RPMI7951 (cell line): ENCODE measurements around the gene HIPK1. TPM values are rescaled to one million over a fixed set of nuclear protein-coding genes. Genes with fewer than 3 reads are reported as not detected.
"Not testable (repeated sequence)": the region's sequence is repeated elsewhere in the genome, so short reads cannot be mapped to it uniquely, and the experiment has no call there.

Source experiments
- DNase-seq: peaks from one replicate; pipeline ENCODE4 v3.0.0-alpha.2; 2012; ENCODE audit warnings: low read depth
- total RNA-seq: library from RNA; depleted of rRNA; stranded (reverse); fragments of >200 nt; shearing (Covaris generic); gene quantifications from 2 replicates; pipeline ENCODE4 v1.2.3, GENCODE V29; 2014

HIPK1 gene
- total RNA-seq, 1 experiment from 2014 or later = 23.6 TPM

DNA sequence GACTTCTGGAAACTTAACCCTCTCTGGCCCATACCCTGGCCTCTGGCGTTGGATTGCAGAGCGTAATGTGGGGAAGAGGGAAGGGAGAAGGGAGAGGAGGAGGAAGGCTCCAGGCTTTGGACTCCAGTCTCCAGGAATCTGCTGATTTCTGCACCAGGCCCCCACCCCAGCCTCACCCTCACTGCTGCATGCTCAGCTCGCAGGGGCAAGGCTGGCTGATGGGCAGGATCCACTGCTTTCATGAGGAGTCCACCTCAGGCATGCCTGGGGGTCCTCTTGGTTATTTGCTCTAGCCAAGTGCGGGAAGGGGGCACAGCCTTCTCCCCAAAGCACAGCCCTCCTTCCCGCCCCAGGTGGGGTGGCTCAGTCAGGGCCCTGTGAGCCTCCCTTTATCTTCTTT is 53.8 kb downstream of the HIPK1 start:
- no peak for DNase-seq

DNA sequence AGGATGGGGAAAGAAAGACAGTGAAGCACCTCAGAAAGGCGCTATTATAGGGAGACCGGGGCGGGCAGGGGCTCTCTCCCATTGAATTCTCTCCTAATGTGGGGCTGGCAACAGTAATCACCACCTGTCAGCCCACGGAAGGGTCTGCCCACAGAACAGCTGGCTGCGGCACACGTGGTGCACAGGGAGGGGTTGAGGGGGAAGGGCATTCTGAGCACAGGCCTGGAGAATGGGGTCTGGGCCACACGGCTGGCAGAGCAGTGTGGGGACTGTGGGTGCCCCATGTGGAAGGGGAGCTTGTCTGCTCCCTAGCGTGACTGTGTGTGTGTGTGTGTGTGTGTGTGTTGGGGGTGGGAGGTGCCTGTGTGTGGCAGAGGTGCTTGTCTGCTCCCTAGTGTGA is 54.3 kb downstream of the HIPK1 start:
- no peak for DNase-seq

GRCh38 chr1:113983826-113984225 is 54.7 kb downstream of the HIPK1 start:
- no peak for DNase-seq

DNA sequence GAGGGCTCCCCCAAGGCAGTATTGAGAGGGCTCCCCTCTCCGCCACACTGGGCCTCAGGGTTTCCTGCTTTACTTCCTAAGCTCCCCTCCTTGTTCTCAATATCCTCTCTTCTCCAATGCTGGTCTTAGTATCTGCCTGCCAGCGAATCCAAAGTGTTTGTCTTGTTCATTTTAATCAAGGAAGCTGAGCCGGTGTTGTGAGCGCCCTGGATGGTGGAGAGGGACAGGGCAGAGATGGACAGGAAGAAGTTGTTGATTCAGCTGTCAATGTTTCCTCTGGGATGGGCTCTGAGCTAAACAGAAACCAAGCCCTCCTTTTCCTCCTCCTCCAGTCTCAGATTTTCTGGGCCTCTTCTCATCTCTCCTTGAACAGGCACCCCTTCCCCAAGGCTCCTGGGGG is 55.6 kb downstream of the HIPK1 start:
- DNase-seq = no peak

DNA sequence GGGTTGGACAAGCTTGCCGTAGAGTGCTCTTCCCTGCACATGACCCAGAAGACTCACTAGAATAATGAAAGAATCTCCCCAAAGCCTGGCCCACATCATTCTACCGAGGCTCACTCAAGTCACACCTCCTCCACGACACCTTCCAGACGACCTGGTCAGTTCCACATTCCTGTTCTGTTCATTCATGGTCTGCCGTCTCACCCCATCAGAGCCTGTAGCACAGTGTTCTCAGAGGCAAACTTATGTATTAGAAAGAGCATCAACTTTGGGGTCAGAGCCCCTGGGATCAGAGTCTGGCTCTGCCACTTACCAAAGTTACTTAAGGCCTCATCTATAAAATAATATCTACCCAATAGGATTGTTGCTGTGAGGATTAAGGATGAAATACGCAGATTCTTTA is 57.7 kb downstream of the HIPK1 start:
- DNase-seq = no peak

DNA sequence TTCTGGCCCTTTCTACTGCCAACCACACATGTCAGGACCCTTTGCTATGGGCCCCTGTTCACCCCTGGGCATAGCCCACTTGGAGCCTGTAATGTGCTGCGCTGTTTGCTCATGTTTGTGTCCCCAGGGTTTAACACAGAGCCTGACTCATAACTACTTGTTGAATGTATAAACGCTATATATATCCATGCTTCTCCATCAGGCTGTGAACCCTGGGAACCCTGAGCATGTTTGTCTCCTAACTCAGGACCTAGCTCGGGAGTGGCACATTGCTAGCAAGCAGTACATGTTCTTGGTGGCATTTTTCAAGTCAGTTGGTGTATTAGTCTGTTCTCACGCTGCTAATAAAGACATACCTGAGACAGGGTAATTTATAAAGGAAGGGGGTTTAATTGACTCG is 58.1 kb downstream of the HIPK1 start:
- no peak for DNase-seq

- DNase-seq = no peak
Measured at GRCh38 chr1:113990530-113990929, 61.4 kb downstream of the HIPK1 start.

DNA sequence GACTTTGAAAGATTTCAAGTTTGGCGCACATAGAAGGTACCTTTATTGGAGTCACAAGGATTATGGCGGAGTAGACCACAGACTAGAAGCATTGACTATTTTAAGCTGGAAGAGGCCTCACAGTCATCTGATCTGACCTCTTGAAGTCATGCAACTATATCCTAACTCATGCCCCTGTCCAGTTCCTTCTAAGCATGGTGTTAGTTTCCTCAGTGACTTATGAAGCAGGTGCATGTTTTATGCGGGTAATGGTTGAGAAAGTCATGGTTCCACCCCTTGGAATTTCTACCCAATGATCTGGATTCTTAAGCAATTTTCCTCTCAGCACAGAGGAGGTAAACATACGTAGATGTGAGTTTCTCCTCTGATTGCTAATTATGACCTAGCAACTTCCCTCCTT is 61.8 kb downstream of the HIPK1 start:
- DNase-seq = no peak

- no peak for DNase-seq
Measured at GRCh38 chr1:113991467-113991997, 62.4 kb downstream of the HIPK1 start.

GRCh38 chr1:113993072-113993471 is 63.9 kb downstream of the HIPK1 start:
- no peak for DNase-seq

- no peak for DNase-seq
Measured at GRCh38 chr1:113993766-113994165, 64.6 kb downstream of the HIPK1 start.

DNA sequence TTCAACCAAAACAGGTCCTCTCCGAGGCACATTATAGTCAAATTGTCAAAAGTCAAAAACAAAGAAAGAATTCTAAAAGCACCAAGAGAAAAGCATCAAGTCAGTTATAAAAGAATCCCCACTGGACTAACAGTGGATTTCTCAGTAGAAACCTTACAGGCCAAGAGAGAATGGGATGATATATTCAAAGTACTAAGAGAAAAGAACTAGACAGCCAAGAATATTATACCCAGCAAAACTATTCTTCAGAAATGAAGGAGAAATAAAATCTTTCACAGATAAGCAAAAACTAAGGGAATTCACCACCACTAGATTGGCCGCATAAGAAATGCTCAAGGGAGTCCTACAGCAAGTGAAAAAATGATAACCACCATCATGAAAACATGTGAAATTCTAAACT is 66.3 kb downstream of the HIPK1 start:
- no peak for DNase-seq

DNA sequence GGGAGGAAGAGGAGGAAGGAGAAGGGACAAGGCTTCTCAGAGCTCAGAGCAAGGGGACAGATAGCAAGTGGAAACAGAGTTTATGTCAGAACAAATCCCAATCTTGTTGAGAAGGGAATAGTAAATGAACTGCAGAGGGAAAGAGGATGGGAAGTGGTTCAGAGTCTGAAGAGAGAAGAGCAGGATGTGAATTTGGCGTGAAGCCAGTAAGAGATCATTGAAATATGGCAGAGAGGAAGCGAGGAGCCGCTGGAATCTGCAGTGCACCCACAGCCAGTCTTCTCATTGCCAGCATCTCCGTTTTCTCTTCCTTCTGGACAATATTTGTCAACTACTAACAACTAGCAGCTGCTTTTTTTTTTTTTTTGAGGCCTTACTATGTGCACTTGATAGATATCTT is 69.2 kb downstream of the HIPK1 start:
- DNase-seq = peak; percentile 42

- no peak for DNase-seq
Measured at GRCh38 chr1:113999233-113999632, 70.1 kb downstream of the HIPK1 start.

DNA sequence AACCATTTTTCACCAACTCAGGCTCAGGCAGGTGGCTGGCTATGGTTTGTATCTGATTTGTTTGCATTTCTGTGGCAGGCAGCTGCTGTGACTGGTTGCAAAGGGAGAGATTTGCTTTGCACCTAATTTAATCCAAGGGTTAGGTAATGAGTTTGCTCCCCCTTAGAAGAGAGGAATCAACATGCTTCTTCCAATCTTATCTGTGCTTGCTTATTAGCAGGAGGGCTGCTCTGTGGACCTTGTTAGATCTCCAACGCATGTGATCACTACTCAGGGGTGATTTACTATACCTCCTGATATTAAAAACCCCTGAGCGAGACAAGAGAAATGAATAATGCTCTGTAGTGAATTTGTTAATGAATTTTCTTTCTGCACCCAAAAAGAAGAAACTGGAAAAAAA is 70.7 kb downstream of the HIPK1 start:
- no peak for DNase-seq

DNA sequence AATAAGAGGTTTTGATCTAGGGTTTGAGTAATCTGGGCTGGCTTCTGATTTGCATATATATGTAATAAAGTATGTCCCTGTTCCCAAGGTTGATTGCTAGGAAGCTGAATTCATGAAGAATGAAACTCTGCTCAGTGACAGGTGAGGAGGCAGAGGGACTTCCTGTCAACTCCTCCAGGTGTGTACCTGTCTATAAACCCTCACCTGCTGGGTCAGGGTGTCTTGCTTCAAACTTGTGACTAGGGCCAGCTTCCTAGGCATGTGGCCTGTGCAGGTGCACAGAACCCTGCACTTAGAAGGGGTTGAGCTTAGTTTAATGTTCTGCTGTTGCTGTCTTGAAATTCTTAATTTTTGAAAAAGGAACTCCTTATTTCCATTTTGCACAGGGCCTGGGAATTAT is 71.3 kb downstream of the HIPK1 start:
- no peak for DNase-seq

DNA sequence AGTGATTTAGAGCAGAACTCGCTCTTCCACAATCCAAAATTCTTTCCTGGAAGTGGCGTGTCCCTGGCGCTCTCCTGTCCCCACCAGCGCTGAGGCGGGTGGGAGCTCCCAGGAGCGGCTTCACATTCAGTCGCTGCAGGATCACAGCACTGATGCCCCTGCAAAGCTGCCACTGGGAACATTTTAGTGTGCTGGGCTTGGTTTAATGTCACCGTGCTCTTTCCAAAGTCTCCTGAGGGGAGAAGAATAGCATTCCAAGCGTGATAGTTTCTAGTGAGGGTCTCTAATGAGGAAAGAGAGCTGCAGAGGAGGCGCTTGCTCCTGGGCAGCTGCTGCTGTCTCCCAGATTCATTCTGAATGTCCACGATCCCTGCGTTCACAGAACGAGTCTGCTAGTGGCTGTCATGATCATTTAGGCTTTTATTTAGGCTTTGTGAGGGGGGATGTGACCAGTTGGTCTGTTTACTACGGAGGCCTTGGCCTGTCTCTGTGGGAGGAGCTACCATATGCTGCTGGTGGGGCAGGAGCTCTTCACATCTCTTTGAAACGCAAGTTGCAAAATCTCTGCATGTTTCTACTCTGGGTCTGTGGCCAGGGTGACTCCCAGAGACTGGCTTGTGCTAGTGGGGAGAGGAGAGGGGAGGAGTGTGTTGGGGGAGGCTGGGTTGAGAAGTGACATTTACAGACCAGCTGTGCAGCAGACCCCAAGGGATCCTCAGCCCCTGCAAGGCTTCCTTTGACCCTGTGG is 73.5 kb downstream of the HIPK1 start:
- DNase-seq = no peak

- no peak for DNase-seq
Measured at GRCh38 chr1:114003431-114003830, 74.3 kb downstream of the HIPK1 start.

GRCh38 chr1:114006825-114007224 is 77.7 kb downstream of the HIPK1 start:
- not testable (repeated sequence) for DNase-seq

DNA sequence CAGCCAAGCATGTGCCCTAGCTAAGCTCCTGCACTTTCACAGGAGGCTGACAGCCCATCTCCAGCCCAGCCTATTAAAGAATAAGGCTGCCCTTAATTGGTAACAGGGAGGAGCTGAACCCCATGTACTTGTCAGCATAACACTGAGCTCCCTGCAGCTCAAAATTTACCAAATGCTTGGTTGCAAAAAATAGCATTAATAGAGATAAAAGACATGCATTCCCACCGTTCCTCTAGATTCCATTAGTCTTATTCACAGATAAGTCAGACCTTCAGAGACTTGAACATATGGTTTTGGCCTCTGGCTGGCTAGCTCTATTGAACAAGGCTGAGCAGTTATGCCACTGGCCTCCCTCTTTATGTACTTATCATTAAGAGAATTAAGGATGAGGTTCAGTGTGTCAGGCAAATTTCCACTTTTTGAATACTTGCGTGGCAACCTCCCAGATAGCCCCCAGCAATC is 79.4 kb downstream of the HIPK1 start:
- DNase-seq = peak; percentile 36

DNA sequence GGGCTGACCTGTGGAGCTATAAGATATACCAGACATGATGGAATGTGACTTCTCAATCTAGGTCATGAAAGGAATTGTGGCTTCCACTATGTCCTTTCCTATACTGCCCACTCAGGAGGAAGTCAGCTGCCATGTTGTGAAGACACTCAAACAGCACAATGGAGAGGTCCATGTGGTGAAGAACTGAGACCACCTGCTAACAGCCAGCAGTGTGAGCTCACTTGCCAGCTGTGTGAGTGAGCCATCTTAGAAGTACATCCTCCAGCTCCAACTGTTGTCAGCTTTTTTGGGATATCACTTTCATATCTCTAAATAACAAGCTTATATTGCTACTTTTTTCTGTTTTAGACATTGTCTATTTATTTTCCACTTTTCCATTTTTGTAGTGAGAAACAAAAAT is 79.9 kb downstream of the HIPK1 start:
- no peak for DNase-seq

GRCh38 chr1:114009393-114009792 is 80.3 kb downstream of the HIPK1 start:
- DNase-seq = peak; percentile 54

DNA sequence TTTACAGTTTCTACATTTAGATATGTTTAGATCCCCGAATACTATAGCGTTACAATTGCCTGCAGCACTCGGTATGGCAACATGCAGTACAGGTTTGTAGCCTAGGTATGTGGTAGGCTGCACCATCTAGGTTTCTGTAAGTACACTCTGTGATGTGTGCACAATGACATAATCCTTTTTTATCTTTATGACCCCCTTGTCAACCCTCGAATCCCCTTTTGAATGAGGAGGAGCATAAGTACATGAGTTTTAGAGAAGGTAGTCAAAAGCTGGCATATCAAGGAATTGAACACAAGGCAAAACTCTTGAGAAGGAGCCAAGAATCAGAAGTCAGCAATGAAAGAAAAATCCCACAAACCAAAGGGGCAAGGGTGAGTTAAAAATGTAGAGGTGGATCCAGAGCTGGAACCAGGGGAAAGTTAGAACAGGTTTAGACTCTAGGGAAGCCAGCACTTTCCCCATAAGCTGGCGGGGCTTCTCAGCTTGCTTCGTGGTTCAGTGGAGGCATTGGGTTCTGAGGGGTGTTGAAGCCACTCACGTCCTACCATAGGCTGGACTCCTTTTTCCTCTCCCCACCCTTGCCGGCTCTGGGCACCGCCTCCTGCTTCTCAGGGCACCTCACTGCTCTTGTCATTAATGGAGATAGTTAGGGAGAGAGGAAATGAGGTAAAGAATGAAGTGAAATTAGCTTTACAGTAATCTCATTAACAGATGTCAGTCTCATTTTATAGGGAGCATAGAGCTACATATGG is 81.5 kb downstream of the HIPK1 start:
- DNase-seq = no peak
